Ishikawa (cell line): ENCODE data around the gene RANGAP1.

Experiments used
- CEBPB ChIP-seq: IDR thresholded peaks from 2 replicates; pipeline ENCODE4 v1.6.1; 2012
- CREB1 ChIP-seq: IDR thresholded peaks from 2 replicates; pipeline ENCODE4 v1.6.1; 2012; ENCODE audit warnings: low read depth
- EGR1 ChIP-seq: IDR thresholded peaks from 2 replicates; pipeline ENCODE4 v1.6.1; 2012
- EP300 ChIP-seq: IDR thresholded peaks from 2 replicates; pipeline ENCODE4 v1.6.1; 2012; ENCODE audit warnings: borderline replicate concordance
- FOXM1 ChIP-seq: IDR thresholded peaks from 2 replicates; pipeline ENCODE4 v1.6.1; 2012; ENCODE audit warnings: low read depth, borderline replicate concordance
- MAX ChIP-seq: IDR thresholded peaks from 2 replicates; pipeline ENCODE4 v1.6.1; 2012
- NFIC ChIP-seq: IDR thresholded peaks from 2 replicates; pipeline ENCODE4 v1.6.1; 2012
- RAD21 ChIP-seq: IDR thresholded peaks from 2 replicates; pipeline ENCODE4 v1.6.1; 2012; ENCODE audit warnings: low read depth
- REST ChIP-seq: IDR thresholded peaks from 2 replicates; pipeline ENCODE4 v1.6.1; 2012; ENCODE audit warnings: low read depth, mild to moderate bottlenecking
- TAF1 ChIP-seq: IDR thresholded peaks from 2 replicates; pipeline ENCODE4 v1.6.1; 2012; ENCODE audit warnings: low read depth, mild to moderate bottlenecking
- TCF12 ChIP-seq: IDR thresholded peaks from 2 replicates; pipeline ENCODE4 v1.6.1; 2012; ENCODE audit warnings: low read depth
- TEAD4 ChIP-seq: IDR thresholded peaks from 2 replicates; pipeline ENCODE4 v1.6.1; 2012
- YY1 ChIP-seq: IDR thresholded peaks from 2 replicates; pipeline ENCODE4 v1.6.1; 2012; ENCODE audit warnings: low read depth
- ZBTB7A ChIP-seq: IDR thresholded peaks from 2 replicates; pipeline ENCODE4 v1.6.1; 2012; ENCODE audit warnings: low read depth
- TF ChIP-seq, protein P1 (sequence below): IDR thresholded peaks from 2 replicates; pipeline ENCODE4 v1.6.1; 2012

Gene RANGAP1

GRCh38 chr22:41250127-41250526 lies 35.9 kb downstream of the RANGAP1 start:
- TF ChIP-seq YY1 (no peak), FOXM1 (no peak), CREB1 (no peak), TEAD4 (no peak), ZBTB7A (no peak), REST (no peak)

DNA sequence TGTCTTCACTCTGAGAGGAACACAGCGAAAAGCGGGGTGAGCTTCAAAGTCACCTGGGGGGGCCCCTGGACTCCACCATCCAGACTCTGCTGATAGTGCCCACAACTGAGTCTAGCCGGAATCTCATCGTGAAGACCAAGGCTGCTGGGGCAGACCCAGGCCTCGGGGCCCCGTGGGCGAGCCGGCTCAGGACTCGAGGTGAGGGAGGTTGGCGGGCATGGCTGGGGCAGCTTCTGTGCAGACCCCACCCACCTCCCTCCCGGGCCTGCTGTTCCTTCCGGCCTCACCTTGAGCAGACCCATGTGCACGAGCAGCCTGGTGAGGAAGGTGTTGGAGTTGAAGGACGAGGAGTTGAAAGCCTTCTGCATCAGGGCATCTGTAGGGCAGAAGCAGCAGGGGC lies 36.5 kb downstream of the RANGAP1 start:
- no peak for TF ChIP-seq CEBPB
- TF ChIP-seq TCF12: no peak
- TF ChIP-seq YY1: no peak
- TF ChIP-seq EP300: no peak
- TF ChIP-seq RAD21: no peak
- TF ChIP-seq TEAD4: no peak
- no peak for TF ChIP-seq FOXM1
- no peak for TF ChIP-seq NFIC
- TF ChIP-seq CREB1: no peak
- TF ChIP-seq, protein P1, sequence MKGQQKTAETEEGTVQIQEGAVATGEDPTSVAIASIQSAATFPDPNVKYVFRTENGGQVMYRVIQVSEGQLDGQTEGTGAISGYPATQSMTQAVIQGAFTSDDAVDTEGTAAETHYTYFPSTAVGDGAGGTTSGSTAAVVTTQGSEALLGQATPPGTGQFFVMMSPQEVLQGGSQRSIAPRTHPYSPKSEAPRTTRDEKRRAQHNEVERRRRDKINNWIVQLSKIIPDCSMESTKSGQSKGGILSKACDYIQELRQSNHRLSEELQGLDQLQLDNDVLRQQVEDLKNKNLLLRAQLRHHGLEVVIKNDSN: no peak
- TF ChIP-seq TAF1: no peak
- no peak for TF ChIP-seq ZBTB7A
- TF ChIP-seq EGR1: no peak
- TF ChIP-seq MAX: no peak
- no peak for TF ChIP-seq REST

- TF ChIP-seq FOXM1: no peak
- TF ChIP-seq CEBPB: no peak
- TF ChIP-seq TCF12: no peak
- TF ChIP-seq MAX: no peak
- TF ChIP-seq TAF1: no peak
- no peak for TF ChIP-seq EP300
- TF ChIP-seq RAD21: no peak
- no peak for TF ChIP-seq YY1
- TF ChIP-seq ZBTB7A: no peak
- no peak for TF ChIP-seq TEAD4
- no peak for TF ChIP-seq EGR1
- TF ChIP-seq CREB1: no peak
- TF ChIP-seq REST: no peak
- TF ChIP-seq NFIC: no peak
- TF ChIP-seq, protein P1: no peak
These were observed 37.2 kb downstream of the RANGAP1 start for GRCh38 chr22:41248758-41249157.

DNA sequence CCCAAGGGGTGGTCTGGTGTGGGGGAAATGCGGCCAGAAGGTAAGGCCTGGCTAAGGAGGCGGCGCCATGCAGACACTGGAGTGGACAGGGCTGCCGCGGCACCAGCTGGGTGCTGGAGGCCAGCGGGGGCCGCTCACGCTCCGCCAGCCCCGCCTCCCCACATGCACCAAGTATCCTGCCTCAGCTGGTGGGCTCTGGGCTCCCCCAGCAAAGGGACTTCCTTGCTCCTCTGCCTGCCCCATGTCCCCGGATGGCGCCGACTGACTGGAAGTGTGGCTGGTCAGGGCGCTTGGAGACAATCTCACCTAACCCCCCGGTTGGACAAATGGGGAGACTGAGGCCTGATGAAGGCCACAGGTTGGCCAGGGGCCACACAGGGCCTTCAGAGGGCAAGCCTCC lies 37.7 kb downstream of the RANGAP1 start:
- TF ChIP-seq NFIC (no peak), TEAD4 (no peak), REST (no peak), MAX (no peak), TCF12 (no peak), CREB1 (no peak), YY1 (no peak), EGR1 (no peak), ZBTB7A (no peak), FOXM1 (no peak), CEBPB (no peak)
